WTC11 (cell line): Measurements from ENCODE around the gene ENAH.

Source experiments
- FOXK1 ChIP-seq: sonication (generic); formaldehyde crosslinking; IDR thresholded peaks from 2 replicates; pipeline ENCODE4 v1.8.0; 2022; ENCODE audit warnings: mild to moderate bottlenecking, moderate library complexity, missing genetic modification reagents
- IRF1 ChIP-seq: sonication (generic); formaldehyde crosslinking; IDR thresholded peaks from 2 replicates; pipeline ENCODE4 v1.8.0; 2023; ENCODE audit warnings: missing genetic modification reagents
- JUN ChIP-seq: sonication (generic); formaldehyde crosslinking; IDR thresholded peaks from 2 replicates; pipeline ENCODE4 v1.8.0; 2023; ENCODE audit warnings: mild to moderate bottlenecking, missing genetic modification reagents
- KAT7 ChIP-seq: sonication (generic); formaldehyde crosslinking; IDR thresholded peaks from 2 replicates; pipeline ENCODE4 v1.8.1; 2023; ENCODE audit warnings: missing genetic modification reagents, mild to moderate bottlenecking, borderline replicate concordance
- MXD4 ChIP-seq: fragments of 250-450 bp; sonication (Bioruptor Pico); IDR thresholded peaks from 2 replicates; pipeline ENCODE4 v1.8.0; 2021; ENCODE audit warnings: mild to moderate bottlenecking, moderate library complexity, borderline replicate concordance
- NFYB ChIP-seq: sonication (generic); formaldehyde crosslinking; conservative IDR thresholded peaks from 2 replicates; pipeline ENCODE4 v1.8.0; 2022; ENCODE audit warnings: low read depth, missing genetic modification reagents
- NR2C2 ChIP-seq: sonication (generic); formaldehyde crosslinking; IDR thresholded peaks from 2 replicates; pipeline ENCODE4 v1.8.0; 2022; ENCODE audit warnings: mild to moderate bottlenecking, missing genetic modification reagents
- ZBTB21 ChIP-seq: sonication (generic); formaldehyde crosslinking; IDR thresholded peaks from 2 replicates; pipeline ENCODE4 v1.8.1; 2023; ENCODE audit warnings: mild to moderate bottlenecking, missing genetic modification reagents, borderline replicate concordance
- ZNF121 ChIP-seq: sonication (generic); formaldehyde crosslinking; IDR thresholded peaks from 2 replicates; pipeline ENCODE4 v1.8.0; 2023; ENCODE audit warnings: missing genetic modification reagents
- ZNF219 ChIP-seq: sonication (generic); formaldehyde crosslinking; IDR thresholded peaks from 2 replicates; pipeline ENCODE4 v1.8.0; 2023; ENCODE audit warnings: missing genetic modification reagents, mild to moderate bottlenecking, borderline replicate concordance
- TF ChIP-seq, protein P1 (sequence below): fragments of 200-600 bp; IDR thresholded peaks from 2 replicates; pipeline ENCODE4 v1.8.0; 2022; ENCODE audit warnings: antibody characterized with exemption
- TF ChIP-seq, protein P2 (sequence below): sonication (generic); formaldehyde crosslinking; IDR thresholded peaks from 2 replicates; pipeline ENCODE4 v1.8.1; 2023; ENCODE audit warnings: mild to moderate bottlenecking, missing genetic modification reagents, moderate library complexity
- TF ChIP-seq, protein P3 (sequence below): sonication (generic); formaldehyde crosslinking; IDR thresholded peaks from 2 replicates; pipeline ENCODE4 v1.8.0; 2022; ENCODE audit warnings: mild to moderate bottlenecking, missing genetic modification reagents

DNA sequence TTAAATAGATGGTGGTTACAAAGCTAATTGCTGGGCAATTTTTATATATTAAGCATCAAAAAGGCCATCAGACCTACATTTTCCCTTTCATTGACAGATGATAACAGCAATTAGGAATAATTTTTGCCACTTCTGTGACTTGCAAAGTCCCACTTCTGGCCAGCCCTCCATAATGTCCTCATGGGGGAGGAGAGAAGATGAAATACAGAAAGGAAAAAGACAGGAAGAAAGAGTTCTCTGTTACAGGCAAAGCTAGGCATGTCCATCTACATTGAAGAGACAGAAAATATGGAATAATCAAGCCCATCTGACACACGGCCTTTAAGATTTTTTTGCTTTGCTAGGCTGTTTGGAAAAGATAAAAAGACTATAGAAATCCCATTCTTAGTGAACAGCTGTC, 108.0 kb downstream of the ENAH start:
- TF ChIP-seq JUN (CRISPR knock-in tag) (no peak), NFYB (CRISPR knock-in tag) (no peak), KAT7 (CRISPR knock-in tag) (no peak), NR2C2 (CRISPR knock-in tag) (no peak), ZNF219 (CRISPR knock-in tag) (no peak), ZBTB21 (no peak), MXD4 (CRISPR knock-in tag) (no peak), IRF1 (no peak), FOXK1 (CRISPR knock-in tag) (no peak), ZNF121 (CRISPR knock-in tag) (no peak)
- TF ChIP-seq, protein P1, sequence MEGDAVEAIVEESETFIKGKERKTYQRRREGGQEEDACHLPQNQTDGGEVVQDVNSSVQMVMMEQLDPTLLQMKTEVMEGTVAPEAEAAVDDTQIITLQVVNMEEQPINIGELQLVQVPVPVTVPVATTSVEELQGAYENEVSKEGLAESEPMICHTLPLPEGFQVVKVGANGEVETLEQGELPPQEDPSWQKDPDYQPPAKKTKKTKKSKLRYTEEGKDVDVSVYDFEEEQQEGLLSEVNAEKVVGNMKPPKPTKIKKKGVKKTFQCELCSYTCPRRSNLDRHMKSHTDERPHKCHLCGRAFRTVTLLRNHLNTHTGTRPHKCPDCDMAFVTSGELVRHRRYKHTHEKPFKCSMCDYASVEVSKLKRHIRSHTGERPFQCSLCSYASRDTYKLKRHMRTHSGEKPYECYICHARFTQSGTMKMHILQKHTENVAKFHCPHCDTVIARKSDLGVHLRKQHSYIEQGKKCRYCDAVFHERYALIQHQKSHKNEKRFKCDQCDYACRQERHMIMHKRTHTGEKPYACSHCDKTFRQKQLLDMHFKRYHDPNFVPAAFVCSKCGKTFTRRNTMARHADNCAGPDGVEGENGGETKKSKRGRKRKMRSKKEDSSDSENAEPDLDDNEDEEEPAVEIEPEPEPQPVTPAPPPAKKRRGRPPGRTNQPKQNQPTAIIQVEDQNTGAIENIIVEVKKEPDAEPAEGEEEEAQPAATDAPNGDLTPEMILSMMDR, result no peak
- TF ChIP-seq, protein P2, sequence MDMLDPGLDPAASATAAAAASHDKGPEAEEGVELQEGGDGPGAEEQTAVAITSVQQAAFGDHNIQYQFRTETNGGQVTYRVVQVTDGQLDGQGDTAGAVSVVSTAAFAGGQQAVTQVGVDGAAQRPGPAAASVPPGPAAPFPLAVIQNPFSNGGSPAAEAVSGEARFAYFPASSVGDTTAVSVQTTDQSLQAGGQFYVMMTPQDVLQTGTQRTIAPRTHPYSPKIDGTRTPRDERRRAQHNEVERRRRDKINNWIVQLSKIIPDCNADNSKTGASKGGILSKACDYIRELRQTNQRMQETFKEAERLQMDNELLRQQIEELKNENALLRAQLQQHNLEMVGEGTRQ, result no peak
- TF ChIP-seq, protein P3, sequence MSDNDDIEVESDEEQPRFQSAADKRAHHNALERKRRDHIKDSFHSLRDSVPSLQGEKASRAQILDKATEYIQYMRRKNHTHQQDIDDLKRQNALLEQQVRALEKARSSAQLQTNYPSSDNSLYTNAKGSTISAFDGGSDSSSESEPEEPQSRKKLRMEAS (CRISPR knock-in tag), result no peak
